Prostate gland (tissue), 2 donors: ENCODE results near the gene CBFA2T2. TPM values are rescaled to one million over a fixed set of nuclear protein-coding genes. Genes with fewer than 3 reads are reported as not detected.
A peak's percentile ranks its signal among the peaks of the same experiment; 100 is the strongest.

ENCODE experiments used
- DNase-seq: peaks from one replicate; pipeline ENCODE4 v3.0.0-alpha.2; 2019; ENCODE audit warnings: low spot score
- H3K27ac ChIP-seq, 2 donors: fragments of 200-600 bp; sonication (generic); 2 replicates each; pipeline ENCODE4 v1.5.1; 2017 to 2019
- H3K27me3 ChIP-seq: fragments of 200-600 bp; sonication (generic); replicated peaks from 2 replicates; pipeline ENCODE4 v1.5.1; 2019; ENCODE audit not compliant: insufficient read depth
- H3K36me3 ChIP-seq, 2 donors: fragments of 200-600 bp; sonication (generic); 1 replicate in 1 of 2; 2 replicates in 1 of 2; pipeline versions ENCODE4 v1.5.1 to v1.8.1; 2017 to 2019
- H3K4me1 ChIP-seq: fragments of 200-600 bp; sonication (generic); replicated peaks from 2 replicates; pipeline ENCODE4 v1.5.1; 2019
- H3K4me3 ChIP-seq, 2 donors: fragments of 200-600 bp; sonication (generic); 2 replicates each; pipeline ENCODE4 v1.5.1; 2017 to 2019
- H3K9me3 ChIP-seq: fragments of 200-600 bp; sonication (generic); 2 replicates; pipeline ENCODE4 v1.5.1; 2017
- POLR2A ChIP-seq: fragments of 450-650 bp; IDR thresholded peaks from one replicate; pipeline ENCODE4 v1.6.1; 2016; ENCODE audit warnings: antibody characterized with exemption, mild to moderate bottlenecking
- POLR2AphosphoS5 ChIP-seq: sonication (generic); formaldehyde crosslinking; IDR thresholded peaks from one replicate; pipeline ENCODE4 v1.6.1; 2017; ENCODE audit warnings: antibody characterized with exemption
- WGBS: methylation state at CpG from one replicate; pipeline ENCODE4 v1.1.5; 2018; 5-methylcytosine and 5-hydroxymethylcytosine counted together
- intact Hi-C: fragments of 100-400 bp; cut with DNase I; formaldehyde crosslinking; loops from one replicate; pipeline ENCODE4 v1.14.2; 2022
- total RNA-seq, 2 donors: library from RNA; depleted of rRNA; stranded (reverse); fragments of >200 nt; gene quantifications; one replicate each; pipeline ENCODE4 v1.1.0, GENCODE V29; 2016
- TF ChIP-seq, protein P1 (sequence below), 4 experiments: fragments of 200-600 bp in 2 of 4; fragments of 450-650 bp in 2 of 4; sonication (generic) in 2 of 4; IDR thresholded peaks; 1 replicate in 3 of 4; 2 replicates in 1 of 4; pipeline ENCODE4 v1.5.1; 2016 to 2019; ENCODE audit warnings: antibody characterized with exemption in 4 of 4, mild to moderate bottlenecking in 2 of 4, moderate library complexity in 2 of 4

The CBFA2T2 gene
- total RNA-seq, 2 donors from 2014 or later = 40.3 to 54.6 TPM

GRCh38 chr20:33443006-33443511 is 46.8 kb upstream of the CBFA2T2 start:
- TF ChIP-seq, protein P1, sequence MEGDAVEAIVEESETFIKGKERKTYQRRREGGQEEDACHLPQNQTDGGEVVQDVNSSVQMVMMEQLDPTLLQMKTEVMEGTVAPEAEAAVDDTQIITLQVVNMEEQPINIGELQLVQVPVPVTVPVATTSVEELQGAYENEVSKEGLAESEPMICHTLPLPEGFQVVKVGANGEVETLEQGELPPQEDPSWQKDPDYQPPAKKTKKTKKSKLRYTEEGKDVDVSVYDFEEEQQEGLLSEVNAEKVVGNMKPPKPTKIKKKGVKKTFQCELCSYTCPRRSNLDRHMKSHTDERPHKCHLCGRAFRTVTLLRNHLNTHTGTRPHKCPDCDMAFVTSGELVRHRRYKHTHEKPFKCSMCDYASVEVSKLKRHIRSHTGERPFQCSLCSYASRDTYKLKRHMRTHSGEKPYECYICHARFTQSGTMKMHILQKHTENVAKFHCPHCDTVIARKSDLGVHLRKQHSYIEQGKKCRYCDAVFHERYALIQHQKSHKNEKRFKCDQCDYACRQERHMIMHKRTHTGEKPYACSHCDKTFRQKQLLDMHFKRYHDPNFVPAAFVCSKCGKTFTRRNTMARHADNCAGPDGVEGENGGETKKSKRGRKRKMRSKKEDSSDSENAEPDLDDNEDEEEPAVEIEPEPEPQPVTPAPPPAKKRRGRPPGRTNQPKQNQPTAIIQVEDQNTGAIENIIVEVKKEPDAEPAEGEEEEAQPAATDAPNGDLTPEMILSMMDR (IDR thresholded peaks at IDR 0.05) = no peak
- Histone ChIP-seq H3K27ac (peak overlapping the region; percentile 69 to 79), H3K9me3 (no peaks in the 10 kb centered on the region), H3K4me3 (peak overlapping the region; percentile 71 to 82), H3K4me1 (no peaks in the 10 kb centered on the region), H3K36me3 (no peaks in the 10 kb centered on the region), H3K27me3 (no peaks in the 10 kb centered on the region)
- 4% methylated on average over 32 of the region's 45 CpGs for WGBS
- no peak for DNase-seq
- intact Hi-C loops = no loop called here

DNA sequence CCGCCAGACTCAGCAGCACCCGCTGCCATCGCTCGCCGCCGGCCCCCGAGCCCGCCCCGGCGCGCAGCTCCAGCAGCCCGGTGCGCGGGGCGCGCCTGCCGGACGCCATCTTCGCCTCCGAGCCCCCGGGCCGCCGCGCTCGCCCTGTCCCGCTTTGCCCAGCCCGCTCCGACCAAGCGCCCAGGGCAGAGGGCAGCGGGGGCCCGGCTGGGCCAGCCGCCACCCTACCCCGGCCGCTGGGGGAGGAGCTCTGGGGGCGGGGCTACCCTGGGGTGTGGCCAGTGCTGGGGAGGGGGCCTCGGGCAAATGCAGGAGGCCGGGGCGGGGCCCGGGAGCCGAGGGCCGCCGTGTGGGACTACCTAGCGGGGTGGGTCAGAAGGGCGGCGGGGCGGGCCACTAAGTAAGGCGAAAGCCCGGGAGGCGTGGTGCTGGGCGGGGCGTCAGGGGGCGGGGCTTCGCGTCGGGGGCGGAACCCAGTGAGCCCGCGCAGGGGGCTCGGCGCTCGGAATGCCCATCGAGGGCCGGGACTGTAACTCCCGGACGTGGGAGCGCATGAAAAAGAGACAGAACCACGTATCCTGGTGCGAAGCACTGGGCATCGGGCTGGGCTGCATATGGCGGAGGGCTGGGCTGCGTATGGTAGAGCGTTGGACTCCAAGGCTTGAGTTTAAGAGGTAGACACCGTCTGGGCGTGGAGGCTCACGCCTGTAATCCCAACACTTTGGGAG is 46.2 kb upstream of the CBFA2T2 start, which contains the start of gene SNTA1:
Gene SNTA1 (minus strand): TSS at position 252 of the 728 bp plus-strand sequence. CDS start 143 bp downstream, at position 109.
- WGBS = under 1% methylated on average over 51 of the region's 75 CpGs
- peak within 1 kb of the TSS; percentile 69 to 79 for H3K27ac ChIP-seq
- intact Hi-C loops = no loop called here

GRCh38 chr20:33444797-33445560 is 44.9 kb upstream of the CBFA2T2 start:
- no peak for DNase-seq
- no peaks in the 10 kb centered on the region for H3K36me3 ChIP-seq
- TF ChIP-seq POLR2AphosphoS5 (no peak), POLR2A (no peak)
- TF ChIP-seq, protein P1 (IDR thresholded peaks at IDR 0.05) = no peak
- H3K4me1 ChIP-seq = no peaks in the 10 kb centered on the region
- no peaks in the 10 kb centered on the region for H3K27me3 ChIP-seq
- intact Hi-C loops = no loop called here
- no peaks in the 10 kb centered on the region for H3K9me3 ChIP-seq
- H3K27ac ChIP-seq = peak overlapping the region in 1 of 2 donors; percentile 79
- H3K4me3 ChIP-seq = no peak overlapping the region
- 50% methylated on average over 4 of the region's 4 CpGs for WGBS

More for the DNA sequence above, 46.2 kb upstream of the CBFA2T2 start, which contains the start of gene SNTA1:
- Histone ChIP-seq H3K9me3 (no peaks in the 10 kb centered on the region), H3K36me3 (no peaks in the 10 kb centered on the region), H3K4me1 (no peaks in the 10 kb centered on the region), H3K27me3 (no peaks in the 10 kb centered on the region), H3K4me3 (peak within 1 kb of the TSS; percentile 71 to 82)
- peak; percentile 93 for DNase-seq
- TF ChIP-seq, protein P1 (IDR thresholded peaks at IDR 0.05) = peak in 1 of 4 experiments; percentile 6
- TF ChIP-seq POLR2A (no peak), POLR2AphosphoS5 (no peak)

DNA sequence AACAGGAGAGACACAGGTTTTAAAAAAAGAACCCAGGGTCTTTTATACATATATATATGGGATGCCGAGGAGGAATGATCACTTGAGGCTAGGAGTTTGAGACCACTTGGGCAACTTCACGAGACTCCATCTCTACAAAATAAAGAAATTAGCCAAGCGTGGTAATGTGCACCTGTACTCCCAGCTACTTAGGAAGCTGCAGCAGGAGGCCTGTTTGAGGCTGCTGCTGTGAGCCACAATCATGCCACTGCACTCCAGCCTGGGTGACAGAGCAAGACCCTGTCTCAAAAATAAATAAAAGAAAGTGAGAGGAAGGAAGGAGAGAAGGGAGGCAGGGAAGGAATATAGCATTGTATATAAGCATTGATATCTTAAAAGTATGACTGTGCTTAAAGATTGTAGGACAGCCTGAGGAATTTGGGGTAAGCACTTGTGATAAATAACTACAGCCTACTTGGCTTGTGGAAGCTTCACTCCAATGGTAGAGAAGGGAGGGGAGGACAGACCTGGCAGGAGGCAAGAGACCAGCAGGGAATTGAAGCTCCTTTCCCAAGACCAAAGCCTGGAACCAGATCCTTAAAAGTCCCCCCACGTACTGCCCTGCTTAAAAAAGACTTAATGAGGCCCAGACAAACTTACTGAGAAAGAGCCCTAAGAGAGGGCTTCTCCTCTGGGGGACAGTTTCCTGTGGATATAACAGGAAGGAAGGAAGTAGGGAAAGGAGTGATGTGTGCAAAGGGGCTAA is 43.8 kb upstream of the CBFA2T2 start:
- no peaks in the 10 kb centered on the region for H3K36me3 ChIP-seq
- no peak overlapping the region for H3K4me3 ChIP-seq
- no peaks in the 10 kb centered on the region for H3K27me3 ChIP-seq
- H3K9me3 ChIP-seq = no peaks in the 10 kb centered on the region
- intact Hi-C loops = no loop called here
- H3K4me1 ChIP-seq = no peaks in the 10 kb centered on the region
- TF ChIP-seq POLR2AphosphoS5 = no peak
- TF ChIP-seq, protein P1 (IDR thresholded peaks at IDR 0.05) = no peak
- TF ChIP-seq POLR2A = no peak
- DNase-seq = no peak
- 84% methylated on average over 4 of the region's 4 CpGs for WGBS
- no peak overlapping the region for H3K27ac ChIP-seq
